Measurements from ENCODE around the gene PLCB4. TPM values are rescaled to one million over a fixed set of nuclear protein-coding genes. Genes with fewer than 3 reads are reported as not detected.

The PLCB4 gene
- total and polyA plus RNA-seq, 2 experiments from 2014 or later: 6.5 to 16.1 TPM

DNA sequence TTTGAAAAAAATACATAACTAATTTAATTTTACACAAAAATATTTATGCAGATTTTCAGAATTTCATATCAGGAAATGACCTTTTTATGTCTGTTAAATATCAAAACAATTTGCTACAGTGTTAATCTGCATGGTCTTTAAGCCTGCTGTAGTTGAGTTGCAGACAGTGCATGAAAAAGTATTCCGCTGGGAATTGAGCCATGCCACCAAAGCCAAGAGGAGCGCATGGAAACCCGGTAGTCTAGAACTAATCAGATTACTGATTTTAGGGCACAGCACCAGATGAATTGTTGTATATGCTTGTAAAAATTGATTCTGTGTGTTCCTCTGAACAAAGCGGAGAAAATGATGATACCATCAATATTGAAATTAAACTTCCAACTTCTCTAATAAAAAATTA is 411.2 kb downstream of the PLCB4 start:
- no peak for ATAC-seq
- Mint-ChIP-seq H3K27ac (no peak overlapping the region), H3K27me3 (ENCODE audit: insufficient read depth, low read depth, poor library complexity) (no peaks in the 10 kb centered on the region), H3K4me3 (no peak overlapping the region), H3K36me3 (ENCODE audit: low read depth) (no peaks in the 10 kb centered on the region), H3K4me1 (no peaks in the 10 kb centered on the region), H3K9me3 (no peaks in the 10 kb centered on the region)
- Histone ChIP-seq H3F3A (replicated peaks; ENCODE audit: low read depth) (no peaks in the 10 kb centered on the region), H3K4me1 (ENCODE audit: insufficient read depth) (no peaks in the 10 kb centered on the region), H3K27me3 (ENCODE audit: insufficient read depth) (no peaks in the 10 kb centered on the region), H3K36me3 (ENCODE audit: insufficient read depth) (no peaks in the 10 kb centered on the region), H2AFZ (no peak overlapping the region), H3K27ac (ENCODE audit: low read depth) (no peak overlapping the region), H3K9me2 (ENCODE audit: insufficient read depth) (no peaks in the 10 kb centered on the region), H3K79me2 (replicated peaks; ENCODE audit: insufficient read depth) (no peaks in the 10 kb centered on the region), H3K4me3 (no peak overlapping the region), H4K20me1 (replicated peaks; ENCODE audit: insufficient read depth) (no peaks in the 10 kb centered on the region), H3K4me2 (no peak overlapping the region)
- TF ChIP-seq, protein P1, sequence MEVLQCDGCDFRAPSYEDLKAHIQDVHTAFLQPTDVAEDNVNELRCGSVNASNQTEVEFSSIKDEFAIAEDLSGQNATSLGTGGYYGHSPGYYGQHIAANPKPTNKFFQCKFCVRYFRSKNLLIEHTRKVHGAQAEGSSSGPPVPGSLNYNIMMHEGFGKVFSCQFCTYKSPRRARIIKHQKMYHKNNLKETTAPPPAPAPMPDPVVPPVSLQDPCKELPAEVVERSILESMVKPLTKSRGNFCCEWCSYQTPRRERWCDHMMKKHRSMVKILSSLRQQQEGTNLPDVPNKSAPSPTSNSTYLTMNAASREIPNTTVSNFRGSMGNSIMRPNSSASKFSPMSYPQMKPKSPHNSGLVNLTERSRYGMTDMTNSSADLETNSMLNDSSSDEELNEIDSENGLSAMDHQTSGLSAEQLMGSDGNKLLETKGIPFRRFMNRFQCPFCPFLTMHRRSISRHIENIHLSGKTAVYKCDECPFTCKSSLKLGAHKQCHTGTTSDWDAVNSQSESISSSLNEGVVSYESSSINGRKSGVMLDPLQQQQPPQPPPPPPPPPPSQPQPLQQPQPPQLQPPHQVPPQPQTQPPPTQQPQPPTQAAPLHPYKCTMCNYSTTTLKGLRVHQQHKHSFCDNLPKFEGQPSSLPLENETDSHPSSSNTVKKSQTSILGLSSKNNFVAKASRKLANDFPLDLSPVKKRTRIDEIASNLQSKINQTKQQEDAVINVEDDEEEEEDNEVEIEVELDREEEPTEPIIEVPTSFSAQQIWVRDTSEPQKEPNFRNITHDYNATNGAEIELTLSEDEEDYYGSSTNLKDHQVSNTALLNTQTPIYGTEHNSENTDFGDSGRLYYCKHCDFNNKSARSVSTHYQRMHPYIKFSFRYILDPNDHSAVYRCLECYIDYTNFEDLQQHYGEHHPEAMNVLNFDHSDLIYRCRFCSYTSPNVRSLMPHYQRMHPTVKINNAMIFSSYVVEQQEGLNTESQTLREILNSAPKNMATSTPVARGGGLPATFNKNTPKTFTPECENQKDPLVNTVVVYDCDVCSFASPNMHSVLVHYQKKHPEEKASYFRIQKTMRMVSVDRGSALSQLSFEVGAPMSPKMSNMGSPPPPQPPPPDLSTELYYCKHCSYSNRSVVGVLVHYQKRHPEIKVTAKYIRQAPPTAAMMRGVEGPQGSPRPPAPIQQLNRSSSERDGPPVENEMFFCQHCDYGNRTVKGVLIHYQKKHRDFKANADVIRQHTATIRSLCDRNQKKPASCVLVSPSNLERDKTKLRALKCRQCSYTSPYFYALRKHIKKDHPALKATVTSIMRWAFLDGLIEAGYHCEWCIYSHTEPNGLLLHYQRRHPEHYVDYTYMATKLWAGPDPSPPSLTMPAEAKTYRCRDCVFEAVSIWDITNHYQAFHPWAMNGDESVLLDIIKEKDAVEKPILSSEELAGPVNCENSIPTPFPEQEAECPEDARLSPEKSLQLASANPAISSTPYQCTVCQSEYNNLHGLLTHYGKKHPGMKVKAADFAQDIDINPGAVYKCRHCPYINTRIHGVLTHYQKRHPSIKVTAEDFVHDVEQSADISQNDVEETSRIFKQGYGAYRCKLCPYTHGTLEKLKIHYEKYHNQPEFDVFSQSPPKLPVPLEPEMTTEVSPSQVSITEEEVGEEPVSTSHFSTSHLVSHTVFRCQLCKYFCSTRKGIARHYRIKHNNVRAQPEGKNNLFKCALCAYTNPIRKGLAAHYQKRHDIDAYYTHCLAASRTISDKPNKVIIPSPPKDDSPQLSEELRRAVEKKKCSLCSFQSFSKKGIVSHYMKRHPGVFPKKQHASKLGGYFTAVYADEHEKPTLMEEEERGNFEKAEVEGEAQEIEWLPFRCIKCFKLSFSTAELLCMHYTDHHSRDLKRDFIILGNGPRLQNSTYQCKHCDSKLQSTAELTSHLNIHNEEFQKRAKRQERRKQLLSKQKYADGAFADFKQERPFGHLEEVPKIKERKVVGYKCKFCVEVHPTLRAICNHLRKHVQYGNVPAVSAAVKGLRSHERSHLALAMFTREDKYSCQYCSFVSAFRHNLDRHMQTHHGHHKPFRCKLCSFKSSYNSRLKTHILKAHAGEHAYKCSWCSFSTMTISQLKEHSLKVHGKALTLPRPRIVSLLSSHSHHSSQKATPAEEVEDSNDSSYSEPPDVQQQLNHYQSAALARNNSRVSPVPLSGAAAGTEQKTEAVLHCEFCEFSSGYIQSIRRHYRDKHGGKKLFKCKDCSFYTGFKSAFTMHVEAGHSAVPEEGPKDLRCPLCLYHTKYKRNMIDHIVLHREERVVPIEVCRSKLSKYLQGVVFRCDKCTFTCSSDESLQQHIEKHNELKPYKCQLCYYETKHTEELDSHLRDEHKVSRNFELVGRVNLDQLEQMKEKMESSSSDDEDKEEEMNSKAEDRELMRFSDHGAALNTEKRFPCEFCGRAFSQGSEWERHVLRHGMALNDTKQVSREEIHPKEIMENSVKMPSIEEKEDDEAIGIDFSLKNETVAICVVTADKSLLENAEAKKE (CRISPR knock-in tag; IDR thresholded peaks at IDR 0.05): no peak
- no peak for DNase-seq (ENCODE audit: low spot score)

DNA sequence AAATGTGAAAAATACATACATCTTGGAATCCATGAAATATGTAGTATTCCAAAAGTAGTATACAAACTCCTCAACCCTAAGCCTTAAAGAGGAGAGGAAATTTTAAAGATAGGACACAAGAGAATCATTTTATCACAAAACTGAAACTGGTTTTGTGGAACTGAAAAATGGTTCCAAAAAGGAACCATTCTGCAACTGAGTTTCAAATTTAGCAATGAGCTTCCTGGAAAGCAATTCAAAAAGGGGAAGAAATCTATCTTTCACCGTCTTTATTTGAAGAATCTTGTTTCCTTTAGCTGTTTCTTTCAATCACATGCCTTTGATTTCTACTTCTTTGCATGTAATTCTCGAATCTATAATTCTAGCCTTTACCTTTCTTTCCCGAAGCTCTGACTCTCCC is 413.3 kb downstream of the PLCB4 start:
- no peaks in the 10 kb centered on the region for H3F3A ChIP-seq (replicated peaks; ENCODE audit: low read depth)
- no peak overlapping the region for H3K27ac Mint-ChIP-seq
- no peaks in the 10 kb centered on the region for H3K9me3 Mint-ChIP-seq
- DNase-seq (ENCODE audit: low spot score) (no peak), ATAC-seq (no peak)
- H3K4me2 ChIP-seq: no peak overlapping the region
- TF ChIP-seq CREB1 (CRISPR knock-in tag; IDR thresholded peaks at IDR 0.05; ENCODE audit: low read depth): no peak
- TF ChIP-seq, protein P2, sequence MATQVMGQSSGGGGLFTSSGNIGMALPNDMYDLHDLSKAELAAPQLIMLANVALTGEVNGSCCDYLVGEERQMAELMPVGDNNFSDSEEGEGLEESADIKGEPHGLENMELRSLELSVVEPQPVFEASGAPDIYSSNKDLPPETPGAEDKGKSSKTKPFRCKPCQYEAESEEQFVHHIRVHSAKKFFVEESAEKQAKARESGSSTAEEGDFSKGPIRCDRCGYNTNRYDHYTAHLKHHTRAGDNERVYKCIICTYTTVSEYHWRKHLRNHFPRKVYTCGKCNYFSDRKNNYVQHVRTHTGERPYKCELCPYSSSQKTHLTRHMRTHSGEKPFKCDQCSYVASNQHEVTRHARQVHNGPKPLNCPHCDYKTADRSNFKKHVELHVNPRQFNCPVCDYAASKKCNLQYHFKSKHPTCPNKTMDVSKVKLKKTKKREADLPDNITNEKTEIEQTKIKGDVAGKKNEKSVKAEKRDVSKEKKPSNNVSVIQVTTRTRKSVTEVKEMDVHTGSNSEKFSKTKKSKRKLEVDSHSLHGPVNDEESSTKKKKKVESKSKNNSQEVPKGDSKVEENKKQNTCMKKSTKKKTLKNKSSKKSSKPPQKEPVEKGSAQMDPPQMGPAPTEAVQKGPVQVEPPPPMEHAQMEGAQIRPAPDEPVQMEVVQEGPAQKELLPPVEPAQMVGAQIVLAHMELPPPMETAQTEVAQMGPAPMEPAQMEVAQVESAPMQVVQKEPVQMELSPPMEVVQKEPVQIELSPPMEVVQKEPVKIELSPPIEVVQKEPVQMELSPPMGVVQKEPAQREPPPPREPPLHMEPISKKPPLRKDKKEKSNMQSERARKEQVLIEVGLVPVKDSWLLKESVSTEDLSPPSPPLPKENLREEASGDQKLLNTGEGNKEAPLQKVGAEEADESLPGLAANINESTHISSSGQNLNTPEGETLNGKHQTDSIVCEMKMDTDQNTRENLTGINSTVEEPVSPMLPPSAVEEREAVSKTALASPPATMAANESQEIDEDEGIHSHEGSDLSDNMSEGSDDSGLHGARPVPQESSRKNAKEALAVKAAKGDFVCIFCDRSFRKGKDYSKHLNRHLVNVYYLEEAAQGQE (IDR thresholded peaks at IDR 0.05; ENCODE audit: unreplicated experiment): no peak
- TF ChIP-seq POLR2AphosphoS5 (IDR thresholded peaks at IDR 0.05; ENCODE audit: low read depth): no peak
- peaks cover 3% of the 10 kb centered on the region; the same call in 1 of the 3 replicates for H3K4me1 Mint-ChIP-seq
- no peaks in the 10 kb centered on the region for H3K27me3 ChIP-seq (ENCODE audit: insufficient read depth)
- no peaks in the 10 kb centered on the region for H4K20me1 ChIP-seq (replicated peaks; ENCODE audit: insufficient read depth)
- H3K4me1 ChIP-seq (ENCODE audit: insufficient read depth): no peaks in the 10 kb centered on the region
- H3K4me3 ChIP-seq: no peak overlapping the region
- H3K79me2 ChIP-seq (replicated peaks; ENCODE audit: insufficient read depth): no peaks in the 10 kb centered on the region
- H3K36me3 Mint-ChIP-seq (ENCODE audit: low read depth): no peaks in the 10 kb centered on the region
- no peaks in the 10 kb centered on the region for H3K9me2 ChIP-seq (ENCODE audit: insufficient read depth)
- H3K36me3 ChIP-seq (ENCODE audit: insufficient read depth): no peaks in the 10 kb centered on the region
- H3K4me3 Mint-ChIP-seq: no peak overlapping the region
- H2AFZ ChIP-seq: no peak overlapping the region
- peaks cover 3% of the 10 kb centered on the region for H3K27me3 Mint-ChIP-seq (ENCODE audit: insufficient read depth, low read depth, poor library complexity)
- no peak overlapping the region for H3K27ac ChIP-seq (ENCODE audit: low read depth)

Measured in GM23338 (cell line).